ENCODE data around the gene OVOL2. TPM values are rescaled to one million over a fixed set of nuclear protein-coding genes. Genes with fewer than 3 reads are reported as not detected.

Gene OVOL2
- total RNA-seq, 1 donor from 2014 or later: 3.1 TPM

DNA sequence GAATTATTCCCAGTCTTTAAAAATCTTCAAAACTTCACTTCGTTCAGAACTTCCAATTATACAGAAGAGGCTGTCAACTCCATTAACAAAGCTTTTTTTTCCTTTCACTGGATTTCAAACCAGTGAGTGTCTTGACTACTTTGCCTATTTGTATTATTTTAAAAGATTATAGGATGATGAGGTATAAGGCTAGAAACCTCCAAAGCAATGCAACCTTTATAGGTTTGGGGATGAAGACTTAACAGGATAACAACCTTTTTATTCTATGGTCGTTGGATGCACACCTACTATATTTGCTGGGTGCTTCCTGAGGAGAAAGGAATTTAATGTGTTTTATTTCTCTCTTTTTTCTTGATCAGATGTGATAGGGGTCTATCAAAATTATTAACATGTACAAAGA, 1.9 kb upstream of the OVOL2 start:
- no peak for TF ChIP-seq CTCF (IDR thresholded peaks at IDR 0.05; ENCODE audit: insufficient read depth, low read length, poor library complexity, severe bottlenecking)
- Histone ChIP-seq H3K27me3 (ENCODE audit: control insufficient read depth, insufficient read depth, low read length) (peaks cover 57% of the 10 kb centered on the region), H3K36me3 (ENCODE audit: control insufficient read depth, insufficient read depth, low read length) (no peaks in the 10 kb centered on the region), H3K4me3 (ENCODE audit: low read depth, low read length) (no peak overlapping the region)
- DNase-seq (ENCODE audit: low read depth): no peak

GRCh38 chr20:18058661-18059467, 1.1 kb upstream of the OVOL2 start:
- no peak for DNase-seq (ENCODE audit: low read depth)
- Histone ChIP-seq H3K27me3 (ENCODE audit: control insufficient read depth, insufficient read depth, low read length) (peaks cover 60% of the 10 kb centered on the region), H3K36me3 (ENCODE audit: control insufficient read depth, insufficient read depth, low read length) (no peaks in the 10 kb centered on the region), H3K4me3 (ENCODE audit: low read depth, low read length) (no peak overlapping the region)
- no peak for TF ChIP-seq CTCF (IDR thresholded peaks at IDR 0.05; ENCODE audit: insufficient read depth, low read length, poor library complexity, severe bottlenecking)

DNA sequence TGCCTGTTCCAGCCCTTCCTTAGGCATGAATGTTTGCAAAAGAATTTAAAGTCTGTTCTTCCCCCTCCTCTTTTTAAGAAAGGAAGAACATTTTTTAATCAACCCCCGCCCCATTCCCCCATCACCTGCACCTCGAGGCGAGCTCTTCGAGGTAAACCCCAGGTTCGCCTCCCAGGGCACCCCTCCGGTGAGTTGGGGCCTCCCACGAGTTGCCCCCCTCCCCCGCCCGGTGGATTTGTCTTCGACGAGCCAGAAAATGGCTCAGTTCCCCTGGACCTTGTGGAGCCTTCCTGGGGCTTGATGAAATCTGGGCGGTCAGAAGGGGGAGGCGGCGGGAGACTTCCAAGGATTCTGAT, 256 bp upstream of the OVOL2 start:
- Histone ChIP-seq H3K4me3 (ENCODE audit: low read depth, low read length) (no peak overlapping the region), H3K36me3 (ENCODE audit: control insufficient read depth, insufficient read depth, low read length) (no peaks in the 10 kb centered on the region), H3K27me3 (ENCODE audit: control insufficient read depth, insufficient read depth, low read length) (peaks cover 60% of the 10 kb centered on the region)
- no peak for DNase-seq (ENCODE audit: low read depth)
- TF ChIP-seq CTCF (IDR thresholded peaks at IDR 0.05; ENCODE audit: insufficient read depth, low read length, poor library complexity, severe bottlenecking): no peak

GRCh38 chr20:18056174-18057100, 1.3 kb downstream of the OVOL2 start:
- TF ChIP-seq CTCF (IDR thresholded peaks at IDR 0.05; ENCODE audit: insufficient read depth, low read length, poor library complexity, severe bottlenecking): no peak
- H3K27me3 ChIP-seq (ENCODE audit: control insufficient read depth, insufficient read depth, low read length): peaks cover 60% of the 10 kb centered on the region
- DNase-seq (ENCODE audit: low read depth): no peak
- H3K36me3 ChIP-seq (ENCODE audit: control insufficient read depth, insufficient read depth, low read length): no peaks in the 10 kb centered on the region
- H3K4me3 ChIP-seq (ENCODE audit: low read depth, low read length): peak overlapping the region; percentile 37

DNA sequence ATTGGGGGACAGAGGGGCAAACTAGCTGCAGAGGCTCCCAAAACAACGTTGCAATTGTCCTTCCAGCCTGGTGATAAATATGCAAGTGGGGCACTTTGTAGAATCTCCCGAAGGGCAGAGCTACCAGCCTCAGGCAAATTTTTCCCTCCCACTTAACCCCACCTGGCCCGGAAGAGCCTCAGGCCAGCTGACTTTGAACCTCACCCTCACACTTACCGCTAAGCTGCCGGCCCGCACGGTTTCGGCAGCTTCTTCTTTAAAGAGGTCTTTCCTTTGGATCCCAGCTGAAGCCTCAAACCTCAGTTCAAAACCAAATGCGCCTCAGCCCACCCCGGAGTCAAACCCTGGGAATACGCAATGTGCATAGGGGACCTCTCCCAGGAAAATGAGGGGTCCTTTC, 2.5 kb downstream of the OVOL2 start:
- no peaks in the 10 kb centered on the region for H3K36me3 ChIP-seq (ENCODE audit: control insufficient read depth, insufficient read depth, low read length)
- TF ChIP-seq CTCF (IDR thresholded peaks at IDR 0.05; ENCODE audit: insufficient read depth, low read length, poor library complexity, severe bottlenecking): no peak
- H3K4me3 ChIP-seq (ENCODE audit: low read depth, low read length): no peak overlapping the region
- peaks cover 56% of the 10 kb centered on the region for H3K27me3 ChIP-seq (ENCODE audit: control insufficient read depth, insufficient read depth, low read length)
- no peak for DNase-seq (ENCODE audit: low read depth)
